ENCODE results near the gene CDH4.

The CDH4 gene

GRCh38 chr20:61304750-61305149, 52.7 kb downstream of the CDH4 start:
- H3K4me1 ChIP-seq (ENCODE audit: control insufficient read depth in 5 of 5, insufficient read depth in 5 of 5, low read length in 5 of 5), result no peaks in the 10 kb centered on the region
- no peak overlapping the region for H3K27ac ChIP-seq (ENCODE audit: low read depth, low read length)
- no peaks in the 10 kb centered on the region for H3K36me3 ChIP-seq (ENCODE audit: control insufficient read depth in 5 of 5, insufficient read depth in 5 of 5, low read length in 5 of 5)
- peaks cover 0 to 2% (median 0%) of the 10 kb centered on the region in 5 donors for H3K9me3 ChIP-seq (ENCODE audit: control insufficient read depth in 5 of 5, low read length in 5 of 5)
- no peak overlapping the region for H3K4me3 ChIP-seq (ENCODE audit: low read depth in 1 of 5, low read length in 5 of 5)
- peaks cover 5 to 30% (median 13%) of the 10 kb centered on the region in 5 donors for H3K27me3 ChIP-seq (ENCODE audit: control insufficient read depth in 5 of 5, insufficient read depth in 4 of 5, low read length in 5 of 5)
- no peak overlapping the region for H3K9ac ChIP-seq (ENCODE audit: low read length in 5 of 5)

GRCh38 chr20:61306937-61307475, 54.9 kb downstream of the CDH4 start:
- Histone ChIP-seq H3K27me3 (ENCODE audit: control insufficient read depth in 5 of 5, insufficient read depth in 4 of 5, low read length in 5 of 5) (peaks cover 5 to 24% (median 12%) of the 10 kb centered on the region in 5 donors), H3K9ac (ENCODE audit: low read length in 5 of 5) (no peak overlapping the region), H3K4me1 (ENCODE audit: control insufficient read depth in 5 of 5, insufficient read depth in 5 of 5, low read length in 5 of 5) (no peaks in the 10 kb centered on the region), H3K9me3 (ENCODE audit: control insufficient read depth in 5 of 5, low read length in 5 of 5) (peaks cover 0 to 2% (median 0%) of the 10 kb centered on the region in 5 donors), H3K36me3 (ENCODE audit: control insufficient read depth in 5 of 5, insufficient read depth in 5 of 5, low read length in 5 of 5) (no peaks in the 10 kb centered on the region), H3K4me3 (ENCODE audit: low read depth in 1 of 5, low read length in 5 of 5) (no peak overlapping the region), H3K27ac (ENCODE audit: low read depth, low read length) (no peak overlapping the region)

- no peaks in the 10 kb centered on the region for H3K36me3 ChIP-seq (ENCODE audit: control insufficient read depth in 5 of 5, insufficient read depth in 5 of 5, low read length in 5 of 5)
- H3K9me3 ChIP-seq (ENCODE audit: control insufficient read depth in 5 of 5, low read length in 5 of 5), result peaks cover 0 to 2% (median 0%) of the 10 kb centered on the region in 5 donors
- no peak overlapping the region for H3K9ac ChIP-seq (ENCODE audit: low read length in 5 of 5)
- H3K4me3 ChIP-seq (ENCODE audit: low read depth in 1 of 5, low read length in 5 of 5), result no peak overlapping the region
- no peaks in the 10 kb centered on the region for H3K4me1 ChIP-seq (ENCODE audit: control insufficient read depth in 5 of 5, insufficient read depth in 5 of 5, low read length in 5 of 5)
- H3K27me3 ChIP-seq (ENCODE audit: control insufficient read depth in 5 of 5, insufficient read depth in 4 of 5, low read length in 5 of 5), result peaks cover 5 to 25% (median 17%) of the 10 kb centered on the region in 5 donors
- no peak overlapping the region for H3K27ac ChIP-seq (ENCODE audit: low read depth, low read length)
Observed at GRCh38 chr20:61307686-61308476, 55.8 kb downstream of the CDH4 start.

- Histone ChIP-seq H3K4me3 (ENCODE audit: low read depth in 1 of 5, low read length in 5 of 5) (no peak overlapping the region), H3K27me3 (ENCODE audit: control insufficient read depth in 5 of 5, insufficient read depth in 4 of 5, low read length in 5 of 5) (peaks cover 5 to 25% (median 17%) of the 10 kb centered on the region in 5 donors), H3K36me3 (ENCODE audit: control insufficient read depth in 5 of 5, insufficient read depth in 5 of 5, low read length in 5 of 5) (no peaks in the 10 kb centered on the region), H3K9ac (ENCODE audit: low read length in 5 of 5) (no peak overlapping the region), H3K9me3 (ENCODE audit: control insufficient read depth in 5 of 5, low read length in 5 of 5) (peaks cover 0 to 2% (median 0%) of the 10 kb centered on the region in 5 donors), H3K4me1 (ENCODE audit: control insufficient read depth in 5 of 5, insufficient read depth in 5 of 5, low read length in 5 of 5) (no peaks in the 10 kb centered on the region), H3K27ac (ENCODE audit: low read depth, low read length) (no peak overlapping the region)
Observed at GRCh38 chr20:61308477-61308774, 56.4 kb downstream of the CDH4 start.

- H3K9ac ChIP-seq (ENCODE audit: low read length in 5 of 5), result no peak overlapping the region
- no peak overlapping the region for H3K4me3 ChIP-seq (ENCODE audit: low read depth in 1 of 5, low read length in 5 of 5)
- H3K27me3 ChIP-seq (ENCODE audit: control insufficient read depth in 5 of 5, insufficient read depth in 4 of 5, low read length in 5 of 5), result peaks cover 5 to 29% (median 17%) of the 10 kb centered on the region in 5 donors
- H3K4me1 ChIP-seq (ENCODE audit: control insufficient read depth in 5 of 5, insufficient read depth in 5 of 5, low read length in 5 of 5), result no peaks in the 10 kb centered on the region
- no peaks in the 10 kb centered on the region for H3K9me3 ChIP-seq (ENCODE audit: control insufficient read depth in 5 of 5, low read length in 5 of 5)
- H3K27ac ChIP-seq (ENCODE audit: low read depth, low read length), result no peak overlapping the region
- H3K36me3 ChIP-seq (ENCODE audit: control insufficient read depth in 5 of 5, insufficient read depth in 5 of 5, low read length in 5 of 5), result no peaks in the 10 kb centered on the region
Observed at GRCh38 chr20:61310954-61311353, 58.9 kb downstream of the CDH4 start.

GRCh38 chr20:61311656-61312387, 59.8 kb downstream of the CDH4 start:
- H3K9ac ChIP-seq (ENCODE audit: low read length in 5 of 5), result no peak overlapping the region
- no peak overlapping the region for H3K27ac ChIP-seq (ENCODE audit: low read depth, low read length)
- H3K36me3 ChIP-seq (ENCODE audit: control insufficient read depth in 5 of 5, insufficient read depth in 5 of 5, low read length in 5 of 5), result no peaks in the 10 kb centered on the region
- H3K4me1 ChIP-seq (ENCODE audit: control insufficient read depth in 5 of 5, insufficient read depth in 5 of 5, low read length in 5 of 5), result no peaks in the 10 kb centered on the region
- H3K9me3 ChIP-seq (ENCODE audit: control insufficient read depth in 5 of 5, low read length in 5 of 5), result no peaks in the 10 kb centered on the region
- H3K4me3 ChIP-seq (ENCODE audit: low read depth in 1 of 5, low read length in 5 of 5), result no peak overlapping the region
- peaks cover 5 to 27% (median 14%) of the 10 kb centered on the region in 5 donors for H3K27me3 ChIP-seq (ENCODE audit: control insufficient read depth in 5 of 5, insufficient read depth in 4 of 5, low read length in 5 of 5)

- Histone ChIP-seq H3K4me3 (ENCODE audit: low read depth in 1 of 5, low read length in 5 of 5) (no peak overlapping the region), H3K9me3 (ENCODE audit: control insufficient read depth in 5 of 5, low read length in 5 of 5) (no peaks in the 10 kb centered on the region), H3K27me3 (ENCODE audit: control insufficient read depth in 5 of 5, insufficient read depth in 4 of 5, low read length in 5 of 5) (peaks cover 0 to 26% (median 20%) of the 10 kb centered on the region in 5 donors), H3K36me3 (ENCODE audit: control insufficient read depth in 5 of 5, insufficient read depth in 5 of 5, low read length in 5 of 5) (no peaks in the 10 kb centered on the region), H3K4me1 (ENCODE audit: control insufficient read depth in 5 of 5, insufficient read depth in 5 of 5, low read length in 5 of 5) (no peaks in the 10 kb centered on the region), H3K27ac (ENCODE audit: low read depth, low read length) (no peak overlapping the region), H3K9ac (ENCODE audit: low read length in 5 of 5) (no peak overlapping the region)
Observed at GRCh38 chr20:61312925-61313324, 60.9 kb downstream of the CDH4 start.

GRCh38 chr20:61313396-61313795, 61.3 kb downstream of the CDH4 start:
- Histone ChIP-seq H3K4me1 (ENCODE audit: control insufficient read depth in 5 of 5, insufficient read depth in 5 of 5, low read length in 5 of 5) (no peaks in the 10 kb centered on the region), H3K9ac (ENCODE audit: low read length in 5 of 5) (no peak overlapping the region), H3K9me3 (ENCODE audit: control insufficient read depth in 5 of 5, low read length in 5 of 5) (no peaks in the 10 kb centered on the region), H3K36me3 (ENCODE audit: control insufficient read depth in 5 of 5, insufficient read depth in 5 of 5, low read length in 5 of 5) (no peaks in the 10 kb centered on the region), H3K27ac (ENCODE audit: low read depth, low read length) (no peak overlapping the region), H3K4me3 (ENCODE audit: low read depth in 1 of 5, low read length in 5 of 5) (no peak overlapping the region), H3K27me3 (ENCODE audit: control insufficient read depth in 5 of 5, insufficient read depth in 4 of 5, low read length in 5 of 5) (peaks cover 0 to 25% (median 18%) of the 10 kb centered on the region in 5 donors)

- Histone ChIP-seq H3K9me3 (ENCODE audit: control insufficient read depth in 5 of 5, low read length in 5 of 5) (no peaks in the 10 kb centered on the region), H3K27ac (ENCODE audit: low read depth, low read length) (no peak overlapping the region), H3K36me3 (ENCODE audit: control insufficient read depth in 5 of 5, insufficient read depth in 5 of 5, low read length in 5 of 5) (no peaks in the 10 kb centered on the region), H3K9ac (ENCODE audit: low read length in 5 of 5) (no peak overlapping the region), H3K4me3 (ENCODE audit: low read depth in 1 of 5, low read length in 5 of 5) (no peak overlapping the region), H3K4me1 (ENCODE audit: control insufficient read depth in 5 of 5, insufficient read depth in 5 of 5, low read length in 5 of 5) (no peaks in the 10 kb centered on the region), H3K27me3 (ENCODE audit: control insufficient read depth in 5 of 5, insufficient read depth in 4 of 5, low read length in 5 of 5) (peaks cover 0 to 29% (median 14%) of the 10 kb centered on the region in 5 donors)
Observed at GRCh38 chr20:61314326-61315010, 62.4 kb downstream of the CDH4 start.

Measured in subcutaneous abdominal adipose tissue (tissue), 5 donors.